Measurements from ENCODE around the gene MOB1A. TPM values are rescaled to one million over a fixed set of nuclear protein-coding genes. Genes with fewer than 3 reads are reported as not detected.

Gene MOB1A
- total and polyA plus RNA-seq, 10 of the 15 experiments (the other 5 are each of a cell fraction or from before 2014, with no cell fraction given) = 41.2 to 232 (median 172) TPM

DNA sequence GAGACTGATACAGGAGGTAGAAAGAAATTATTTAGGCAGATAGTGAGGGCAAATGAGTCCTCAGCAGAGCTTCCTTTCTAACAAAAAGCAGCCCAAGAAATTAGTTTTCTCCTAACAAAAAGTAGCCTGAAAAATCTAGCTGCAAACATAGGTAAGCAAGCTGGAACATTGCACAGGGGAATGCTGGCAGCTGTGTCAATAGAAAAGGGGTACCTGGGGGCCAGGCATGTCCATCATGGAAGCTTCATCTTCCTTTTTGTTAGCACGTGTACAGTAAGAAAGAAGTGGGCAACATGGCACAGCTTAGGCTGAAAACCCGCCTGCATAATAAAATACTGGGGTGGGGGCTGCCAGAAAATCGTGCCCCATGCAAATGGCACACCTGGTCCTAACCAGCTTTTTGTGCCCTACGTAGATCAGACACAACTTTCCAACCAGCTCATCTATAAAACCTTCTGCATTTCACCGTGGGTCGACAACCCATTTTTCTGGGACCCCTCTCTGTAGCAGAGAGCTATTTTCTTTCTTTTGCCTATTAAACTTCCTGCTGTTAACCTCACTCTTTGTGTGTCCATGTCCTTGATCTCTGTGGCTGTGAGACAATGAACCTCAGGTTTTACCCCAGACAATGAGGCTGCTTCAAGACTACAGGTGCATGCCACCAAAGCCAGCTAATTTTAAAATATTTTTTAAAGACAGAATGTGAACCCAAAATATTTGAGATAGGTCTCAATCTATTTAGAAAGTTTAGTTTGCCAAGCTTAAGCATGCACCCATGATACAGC is 13.1 kb upstream of the MOB1A start:
- Histone ChIP-seq H3K9ac (ENCODE audit: control insufficient read depth, insufficient read depth, low read length) (no peak overlapping the region), H3K4me3 (no peak overlapping the region), H3K4me1 (ENCODE audit: control insufficient read depth, insufficient read depth, low read length) (peaks cover 9% of the 10 kb centered on the region), H4K20me1 (ENCODE audit: control insufficient read depth, insufficient read depth) (no peaks in the 10 kb centered on the region), H2AFZ (ENCODE audit: control insufficient read depth, low read depth, low read length) (no peak overlapping the region), H3K27ac (ENCODE audit: control insufficient read depth, insufficient read depth) (no peak overlapping the region), H3K9me3 (replicated peaks; ENCODE audit: control insufficient read depth, insufficient read depth, low read length) (no peaks in the 10 kb centered on the region), H3K4me2 (ENCODE audit: control insufficient read depth, insufficient read depth) (no peak overlapping the region), H3K36me3 (ENCODE audit: control insufficient read depth in 2 of 2, insufficient read depth in 2 of 2, low read length in 1 of 2) (no peaks in the 10 kb centered on the region), H3K27me3 (replicated peaks in 1 of 2; ENCODE audit: control insufficient read depth in 2 of 2, insufficient read depth in 2 of 2, low read length in 1 of 2) (no peaks in the 10 kb centered on the region), H3K79me2 (ENCODE audit: control insufficient read depth, insufficient read depth, low read length) (no peaks in the 10 kb centered on the region)
- CTCF ChIA-PET = interaction anchor here (0.5 to 2.3 kb wide), 13 partner anchors 9 to 161 kb away, joined by 3 to 12 read pairs (median 4); partner anchors contain the start of gene MOB1A
- RAD21 ChIA-PET (ENCODE audit: unreplicated experiment) = interaction anchor here (0.9 to 2.8 kb wide), 9 partner anchors 8 to 49 kb away, joined by 3 to 12 read pairs (median 4); partner anchors contain the start of genes BOLA3 and MOB1A
- intact Hi-C loops (cut with micrococcal nuclease; ENCODE audit: unreplicated experiment) = no loop called here
- no TSS peak for BruUV-seq (replicated peaks)
- DNase-seq (ENCODE audit: low read depth, low spot score) = no peak
- in situ Hi-C loops (cut with MboI) = no loop called here
- ATAC-seq = no peak
- 43% methylated on average over 6 of the region's 6 CpGs for WGBS (ENCODE audit: insufficient coverage, insufficient replicate concordance, low lambda C conversion rate, missing lambda C conversion rate)
- POLR2A ChIA-PET = interaction anchor here (1.1 to 2.7 kb wide), 5 partner anchors 7 to 14 kb away, joined by 3 to 12 read pairs (median 7); partner anchors contain the start of gene MOB1A
- SMC1A ChIA-PET (ENCODE audit: uncharacterized antibody, unreplicated experiment) = interaction anchor here (0.6 to 2.3 kb wide), 13 partner anchors 8 to 141 kb away, joined by 3 to 14 read pairs (median 5); partner anchors contain the start of gene MOB1A
- FAIRE-seq = no peak
- TF ChIP-seq STAT1 (conservative IDR thresholded peaks at IDR 0.05) (no peak), HCFC1 (IDR thresholded peaks at IDR 0.05; ENCODE audit: low read length) (no peak), EZH2 (IDR thresholded peaks at IDR 0.05; ENCODE audit: borderline replicate concordance, control insufficient read depth, low read depth, low read length) (no peak), CTCF (IDR thresholded peaks at IDR 0.05 in 2 of 3, conservative IDR thresholded peaks at IDR 0.05 in 1 of 3; ENCODE audit: control insufficient read depth in 2 of 3, extremely low read depth in 1 of 3, insufficient read depth in 1 of 3, low read depth in 3 of 3, low read length in 3 of 3) (no peak), KDM1A (IDR thresholded peaks at IDR 0.05; ENCODE audit: borderline replicate concordance) (no peak), PBX3 (IDR thresholded peaks at IDR 0.05; ENCODE audit: insufficient replicate concordance, low read depth, low read length) (no peak), FOS (IDR thresholded peaks at IDR 0.05; ENCODE audit: borderline replicate concordance, extremely low read depth, insufficient read length) (no peak), NR2C1 (IDR thresholded peaks at IDR 0.05) (no peak), IKZF2 (IDR thresholded peaks at IDR 0.05) (no peak), PAX5 (IDR thresholded peaks at IDR 0.05; ENCODE audit: borderline replicate concordance, low read depth, low read length) (no peak), SP1 (IDR thresholded peaks at IDR 0.05; ENCODE audit: low read depth, low read length) (no peak), WRNIP1 (IDR thresholded peaks at IDR 0.05; ENCODE audit: borderline replicate concordance, low read depth, low read length) (no peak), ZSCAN29 (IDR thresholded peaks at IDR 0.05) (no peak), YBX1 (IDR thresholded peaks at IDR 0.05) (no peak), USF1 (IDR thresholded peaks at IDR 0.05; ENCODE audit: borderline replicate concordance, extremely low read length, insufficient read depth, low read depth, low read length) (no peak), DPF2 (IDR thresholded peaks at IDR 0.05) (no peak)
- TF ChIP-seq, protein P1, sequence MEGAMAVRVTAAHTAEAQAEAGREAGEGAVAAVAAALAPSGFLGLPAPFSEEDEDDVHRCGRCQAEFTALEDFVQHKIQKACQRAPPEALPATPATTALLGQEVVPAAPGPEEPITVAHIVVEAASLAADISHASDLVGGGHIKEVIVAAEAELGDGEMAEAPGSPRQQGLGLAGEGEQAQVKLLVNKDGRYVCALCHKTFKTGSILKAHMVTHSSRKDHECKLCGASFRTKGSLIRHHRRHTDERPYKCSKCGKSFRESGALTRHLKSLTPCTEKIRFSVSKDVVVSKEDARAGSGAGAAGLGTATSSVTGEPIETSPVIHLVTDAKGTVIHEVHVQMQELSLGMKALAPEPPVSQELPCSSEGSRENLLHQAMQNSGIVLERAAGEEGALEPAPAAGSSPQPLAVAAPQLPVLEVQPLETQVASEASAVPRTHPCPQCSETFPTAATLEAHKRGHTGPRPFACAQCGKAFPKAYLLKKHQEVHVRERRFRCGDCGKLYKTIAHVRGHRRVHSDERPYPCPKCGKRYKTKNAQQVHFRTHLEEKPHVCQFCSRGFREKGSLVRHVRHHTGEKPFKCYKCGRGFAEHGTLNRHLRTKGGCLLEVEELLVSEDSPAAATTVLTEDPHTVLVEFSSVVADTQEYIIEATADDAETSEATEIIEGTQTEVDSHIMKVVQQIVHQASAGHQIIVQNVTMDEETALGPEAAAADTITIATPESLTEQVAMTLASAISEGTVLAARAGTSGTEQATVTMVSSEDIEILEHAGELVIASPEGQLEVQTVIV (IDR thresholded peaks at IDR 0.05; ENCODE audit: borderline replicate concordance, partially characterized antibody) = no peak

Measured in GM12878 (cell line).